Panc1 (cell line): ENCODE measurements around the gene KTI12. TPM values are rescaled to one million over a fixed set of nuclear protein-coding genes. Genes with fewer than 3 reads are reported as not detected.
"Not testable (repeated sequence)": the region's sequence is repeated elsewhere in the genome, so short reads cannot be mapped to it uniquely, and the experiment has no call there.

Experiments
- ATAC-seq: fragments of 200-7000 bp; cut with Tn5 transposase; 2 replicates; pipeline ENCODE4 v1.9.1; 2020; ENCODE audit warnings: mild to moderate bottlenecking, moderate library complexity
- BruUV-seq: library from RNA; stranded (reverse); fragments of 400-500 nt; replicated peaks from 2 replicates; lab custom pipeline; 2021; lab: Mats Ljungman, UMichigan
- CTCF ChIA-PET: fragments of 300-600 bp; sonication (Branson Sonifier 250); formaldehyde crosslinking; loops from one replicate; lab custom pipeline; 2022; ENCODE audit warnings: antibody characterized with exemption; lab: Charles Lee
- POLR2A ChIA-PET: fragments of 300-600 bp; sonication (Branson Sonifier 250); formaldehyde crosslinking; loops from one replicate; lab custom pipeline; 2022; ENCODE audit warnings: antibody characterized with exemption; lab: Charles Lee
- DNase-seq: peaks from one replicate; pipeline ENCODE4 v3.0.0-alpha.2; 2010; ENCODE audit warnings: low read depth, low spot score
- H3K27ac ChIP-seq: 2 replicates; pipeline ENCODE4 v1.5.1; 2011; ENCODE audit warnings: mild to moderate bottlenecking, low read length, inconsistent platforms
- H3K27me3 ChIP-seq: fragments of 200-500 bp; sonication (Bioruptor generic); 2 replicates; pipeline ENCODE4 v1.6.0; 2014; ENCODE audit warnings: low read length, inconsistent platforms; ENCODE audit not compliant: control insufficient read depth, insufficient read depth
- H3K36me3 ChIP-seq: fragments of 200-500 bp; sonication (Bioruptor generic); 2 replicates; pipeline ENCODE4 v1.5.1; 2014; ENCODE audit warnings: inconsistent platforms, mild to moderate bottlenecking, low read length, moderate library complexity; ENCODE audit not compliant: control insufficient read depth, insufficient read depth
- H3K4me1 ChIP-seq: 2 replicates; pipeline ENCODE4 v1.5.1; 2011; ENCODE audit warnings: inconsistent platforms, mild to moderate bottlenecking, low read length, moderate library complexity; ENCODE audit not compliant: control insufficient read depth, insufficient read depth
- H3K4me3 ChIP-seq, 2 experiments: 2 replicates each; pipeline ENCODE4 v1.5.1; 2011 to 2012; ENCODE audit warnings: low read depth in 2 of 2, low read length in 2 of 2, mild to moderate bottlenecking in 2 of 2, inconsistent platforms in 1 of 2, moderate library complexity in 1 of 2
- H3K9me3 ChIP-seq: fragments of 200-500 bp; sonication (Bioruptor generic); 2 replicates; pipeline ENCODE4 v1.5.1; 2014; ENCODE audit warnings: low read depth, mild to moderate bottlenecking, inconsistent platforms, low read length, moderate library complexity; ENCODE audit not compliant: control insufficient read depth, insufficient read depth
- POLR2AphosphoS5 ChIP-seq: IDR thresholded peaks from 2 replicates; pipeline ENCODE4 v1.6.1; 2012; ENCODE audit warnings: mild to moderate bottlenecking, low read depth, low read length, moderate library complexity
- SIN3A ChIP-seq: IDR thresholded peaks from 2 replicates; pipeline ENCODE4 v1.6.1; 2012; ENCODE audit warnings: low read depth, mild to moderate bottlenecking, low read length, moderate library complexity, borderline replicate concordance; ENCODE audit not compliant: insufficient read depth
- TCF7L2 ChIP-seq: IDR thresholded peaks from 2 replicates; pipeline ENCODE4 v1.6.1; 2011; ENCODE audit warnings: mild to moderate bottlenecking, low read depth, low read length, inconsistent platforms
- in situ Hi-C: cut with HindIII; loops from 2 replicates; pipeline ENCODE4 v1.10.0; 2016; ENCODE audit warnings: low sequenced_read_pairs, low pct_unique_long_range_greater_than_20kb
- intact Hi-C: fragments of 100-400 bp; cut with micrococcal nuclease; formaldehyde crosslinking; loops from one replicate; pipeline ENCODE4 v1.10.0; 2022; ENCODE audit not compliant: unreplicated experiment
- total RNA-seq: library from RNA; stranded (reverse); gene quantifications from one replicate; pipeline ENCODE4 v1.2.1, GENCODE V29; 2021; ENCODE audit not compliant: unreplicated experiment
- TF ChIP-seq, protein P1 (sequence below): fragments of 450-650 bp; IDR thresholded peaks from 2 replicates; pipeline ENCODE4 v1.5.1; 2017; ENCODE audit warnings: mild to moderate bottlenecking
- TF ChIP-seq, protein P2 (sequence below), 2 experiments: IDR thresholded peaks; 2 replicates each; pipeline ENCODE4 v1.6.1; 2011 to 2012; ENCODE audit warnings: low read depth in 2 of 2, control low read depth in 1 of 2, low read length in 1 of 2, mild to moderate bottlenecking in 1 of 2, moderate library complexity in 1 of 2; ENCODE audit not compliant: insufficient read depth in 1 of 2

Gene KTI12
- total RNA-seq, 1 experiment from 2014 or later, result 13.1 TPM

DNA sequence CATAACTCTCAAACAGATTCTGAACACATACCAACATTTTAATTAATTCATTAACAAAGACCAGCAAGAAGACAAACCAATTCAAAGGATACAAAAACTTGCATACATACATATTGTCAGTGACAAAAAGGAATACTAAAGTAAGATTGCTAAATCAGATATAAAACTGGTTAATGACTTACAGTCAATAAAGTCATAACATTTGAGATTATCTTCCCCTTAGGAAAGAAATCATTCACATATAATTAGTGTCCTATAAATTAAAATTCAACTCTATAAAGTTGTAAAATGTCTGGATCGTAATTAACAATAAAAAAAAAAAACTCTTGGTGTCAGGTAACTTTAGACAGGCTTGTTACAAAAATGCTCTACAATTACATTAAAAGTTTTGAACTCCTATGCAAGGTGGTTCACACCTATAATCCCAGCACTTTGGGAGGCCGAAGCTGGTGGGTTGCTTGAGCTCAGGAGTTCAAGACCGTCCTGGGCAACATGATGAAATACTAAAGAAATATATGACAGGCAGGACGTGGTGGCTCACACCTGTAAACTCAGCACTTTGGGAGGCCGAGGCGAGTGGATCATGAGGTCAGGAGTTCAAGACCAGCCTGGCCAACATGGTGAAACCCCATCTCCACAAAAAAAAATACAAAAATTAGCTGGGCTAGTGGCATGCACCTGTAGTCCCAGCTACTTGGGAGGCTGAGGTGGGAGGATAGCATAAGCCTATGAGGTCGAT is 25.4 kb downstream of the KTI12 start:
- CTCF ChIA-PET, result no interaction called here
- no peaks in the 10 kb centered on the region for H3K9me3 ChIP-seq
- no peaks in the 10 kb centered on the region for H3K4me1 ChIP-seq
- TF ChIP-seq, protein P1, sequence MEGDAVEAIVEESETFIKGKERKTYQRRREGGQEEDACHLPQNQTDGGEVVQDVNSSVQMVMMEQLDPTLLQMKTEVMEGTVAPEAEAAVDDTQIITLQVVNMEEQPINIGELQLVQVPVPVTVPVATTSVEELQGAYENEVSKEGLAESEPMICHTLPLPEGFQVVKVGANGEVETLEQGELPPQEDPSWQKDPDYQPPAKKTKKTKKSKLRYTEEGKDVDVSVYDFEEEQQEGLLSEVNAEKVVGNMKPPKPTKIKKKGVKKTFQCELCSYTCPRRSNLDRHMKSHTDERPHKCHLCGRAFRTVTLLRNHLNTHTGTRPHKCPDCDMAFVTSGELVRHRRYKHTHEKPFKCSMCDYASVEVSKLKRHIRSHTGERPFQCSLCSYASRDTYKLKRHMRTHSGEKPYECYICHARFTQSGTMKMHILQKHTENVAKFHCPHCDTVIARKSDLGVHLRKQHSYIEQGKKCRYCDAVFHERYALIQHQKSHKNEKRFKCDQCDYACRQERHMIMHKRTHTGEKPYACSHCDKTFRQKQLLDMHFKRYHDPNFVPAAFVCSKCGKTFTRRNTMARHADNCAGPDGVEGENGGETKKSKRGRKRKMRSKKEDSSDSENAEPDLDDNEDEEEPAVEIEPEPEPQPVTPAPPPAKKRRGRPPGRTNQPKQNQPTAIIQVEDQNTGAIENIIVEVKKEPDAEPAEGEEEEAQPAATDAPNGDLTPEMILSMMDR, result no peak
- TF ChIP-seq TCF7L2 (no peak), SIN3A (no peak), POLR2AphosphoS5 (no peak)
- TF ChIP-seq, protein P2, sequence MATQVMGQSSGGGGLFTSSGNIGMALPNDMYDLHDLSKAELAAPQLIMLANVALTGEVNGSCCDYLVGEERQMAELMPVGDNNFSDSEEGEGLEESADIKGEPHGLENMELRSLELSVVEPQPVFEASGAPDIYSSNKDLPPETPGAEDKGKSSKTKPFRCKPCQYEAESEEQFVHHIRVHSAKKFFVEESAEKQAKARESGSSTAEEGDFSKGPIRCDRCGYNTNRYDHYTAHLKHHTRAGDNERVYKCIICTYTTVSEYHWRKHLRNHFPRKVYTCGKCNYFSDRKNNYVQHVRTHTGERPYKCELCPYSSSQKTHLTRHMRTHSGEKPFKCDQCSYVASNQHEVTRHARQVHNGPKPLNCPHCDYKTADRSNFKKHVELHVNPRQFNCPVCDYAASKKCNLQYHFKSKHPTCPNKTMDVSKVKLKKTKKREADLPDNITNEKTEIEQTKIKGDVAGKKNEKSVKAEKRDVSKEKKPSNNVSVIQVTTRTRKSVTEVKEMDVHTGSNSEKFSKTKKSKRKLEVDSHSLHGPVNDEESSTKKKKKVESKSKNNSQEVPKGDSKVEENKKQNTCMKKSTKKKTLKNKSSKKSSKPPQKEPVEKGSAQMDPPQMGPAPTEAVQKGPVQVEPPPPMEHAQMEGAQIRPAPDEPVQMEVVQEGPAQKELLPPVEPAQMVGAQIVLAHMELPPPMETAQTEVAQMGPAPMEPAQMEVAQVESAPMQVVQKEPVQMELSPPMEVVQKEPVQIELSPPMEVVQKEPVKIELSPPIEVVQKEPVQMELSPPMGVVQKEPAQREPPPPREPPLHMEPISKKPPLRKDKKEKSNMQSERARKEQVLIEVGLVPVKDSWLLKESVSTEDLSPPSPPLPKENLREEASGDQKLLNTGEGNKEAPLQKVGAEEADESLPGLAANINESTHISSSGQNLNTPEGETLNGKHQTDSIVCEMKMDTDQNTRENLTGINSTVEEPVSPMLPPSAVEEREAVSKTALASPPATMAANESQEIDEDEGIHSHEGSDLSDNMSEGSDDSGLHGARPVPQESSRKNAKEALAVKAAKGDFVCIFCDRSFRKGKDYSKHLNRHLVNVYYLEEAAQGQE (IDR thresholded peaks at IDR 0.05; ENCODE audit: insufficient read depth in 1 of 2, low read depth in 2 of 2, low read length in 1 of 2), result no peak
- no peak overlapping the region for H3K4me3 ChIP-seq
- in situ Hi-C loops (no loop called here), intact Hi-C loops (no loop called here)
- no peak overlapping the region for H3K27ac ChIP-seq
- DNase-seq (no peak), ATAC-seq (no peak)
- H3K36me3 ChIP-seq, result no peaks in the 10 kb centered on the region
- H3K27me3 ChIP-seq, result no peaks in the 10 kb centered on the region
- BruUV-seq, result no TSS peak
- POLR2A ChIA-PET, result no interaction called here

DNA sequence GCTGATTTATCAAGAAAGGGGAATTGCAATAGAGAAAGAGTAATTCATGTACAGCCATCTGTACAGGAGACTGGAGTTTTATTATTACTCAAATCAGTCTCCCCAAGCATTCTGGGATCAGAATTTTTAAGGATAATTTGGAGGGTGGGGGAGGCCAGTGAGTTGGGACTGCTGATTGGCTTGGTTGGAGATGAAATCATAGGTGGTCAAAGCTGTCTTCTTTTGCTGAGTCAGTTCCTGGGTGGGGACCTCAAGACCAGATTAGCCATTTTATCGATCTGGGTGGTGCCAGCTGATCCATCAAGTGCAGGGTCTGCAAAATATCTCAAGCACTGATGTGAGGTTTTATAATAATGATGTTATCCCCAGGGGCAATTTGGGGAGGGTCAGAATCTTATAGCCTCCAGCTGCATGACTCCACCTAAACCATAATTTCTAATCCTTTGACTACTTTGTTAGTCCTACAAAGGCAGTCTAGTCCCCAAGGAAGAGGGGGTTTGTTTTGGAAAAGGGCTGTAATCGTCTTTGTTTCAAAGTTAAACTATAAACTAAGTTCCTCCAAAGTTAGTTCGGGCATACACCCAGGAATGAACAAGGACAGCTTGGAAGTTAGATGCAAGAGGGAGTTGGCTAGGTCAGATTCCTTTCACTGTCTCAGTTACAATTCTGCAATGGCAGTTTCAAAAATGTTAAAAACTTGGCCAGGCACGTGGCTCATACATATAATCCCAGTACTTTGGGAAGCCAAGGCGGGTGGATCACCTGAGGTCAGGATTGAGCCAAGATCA is 26.2 kb downstream of the KTI12 start:
- ATAC-seq (no peak), DNase-seq (no peak)
- Histone ChIP-seq H3K4me1 (no peaks in the 10 kb centered on the region), H3K4me3 (no peak overlapping the region), H3K36me3 (no peaks in the 10 kb centered on the region), H3K9me3 (no peaks in the 10 kb centered on the region), H3K27ac (no peak overlapping the region), H3K27me3 (no peaks in the 10 kb centered on the region)
- intact Hi-C loops (no loop called here), in situ Hi-C loops (no loop called here)
- POLR2A ChIA-PET, result no interaction called here
- no peak for TF ChIP-seq POLR2AphosphoS5
- TF ChIP-seq, protein P1, result no peak
- no peak for TF ChIP-seq SIN3A
- TF ChIP-seq TCF7L2, result no peak
- TF ChIP-seq, protein P2 (IDR thresholded peaks at IDR 0.05; ENCODE audit: insufficient read depth in 1 of 2, low read depth in 2 of 2, low read length in 1 of 2), result no peak
- no TSS peak for BruUV-seq
- CTCF ChIA-PET, result no interaction called here

DNA sequence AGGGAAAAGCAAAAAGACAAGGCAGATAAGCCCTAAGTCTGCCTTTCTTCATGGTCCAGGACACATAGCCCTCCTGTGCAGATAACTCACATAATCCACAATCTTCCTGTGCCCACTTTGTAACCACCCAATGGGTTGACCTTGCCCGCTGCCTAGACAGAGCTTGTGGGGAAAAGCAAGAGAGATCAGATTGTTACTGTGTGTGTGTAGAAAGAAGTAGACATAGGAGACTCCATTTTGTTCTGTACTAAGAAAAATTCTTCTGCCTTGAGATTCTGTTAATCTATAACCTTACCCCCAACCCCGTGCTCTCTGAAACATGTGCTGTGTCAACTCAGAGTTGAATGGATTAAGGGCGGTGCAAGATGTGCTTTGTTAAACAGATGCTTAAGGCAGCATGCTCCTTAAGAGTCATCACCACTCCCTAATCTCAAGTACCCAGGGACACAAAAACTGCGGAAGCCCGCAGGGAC is 27.5 kb downstream of the KTI12 start:
- in situ Hi-C loops, result not testable (repeated sequence)

More for the DNA sequence above, 27.5 kb downstream of the KTI12 start:
- ATAC-seq, H3K9me3 ChIP-seq, H3K27ac ChIP-seq, POLR2A ChIA-PET, H3K4me1 ChIP-seq, CTCF ChIA-PET, H3K4me3 ChIP-seq, DNase-seq, BruUV-seq, H3K27me3 ChIP-seq, intact Hi-C loops, H3K36me3 ChIP-seq: not testable (repeated sequence)
